PFSK-1 (cell line): ENCODE results near the gene NPFF.

Source experiments
- FOXP2 ChIP-seq: optimal IDR thresholded peaks from 2 replicates; pipeline ENCODE3; 2011; ENCODE audit warnings: borderline replicate concordance, control low read depth, inconsistent platforms; ENCODE audit not compliant: insufficient read depth; ENCODE audit errors: extremely low read length, extremely low read depth
- POLR2AphosphoS5 ChIP-seq: IDR thresholded peaks from 2 replicates; pipeline ENCODE4 v1.6.1; 2012; ENCODE audit warnings: low read depth, mild to moderate bottlenecking, control low read depth, low read length, moderate library complexity
- SIN3A ChIP-seq: IDR thresholded peaks from 2 replicates; pipeline ENCODE4 v1.6.1; 2012; ENCODE audit warnings: mild to moderate bottlenecking, low read length, moderate library complexity, borderline replicate concordance; ENCODE audit not compliant: insufficient read depth
- TAF1 ChIP-seq: IDR thresholded peaks from 2 replicates; pipeline ENCODE4 v1.6.1; 2012; ENCODE audit warnings: low read length, control low read depth, borderline replicate concordance; ENCODE audit not compliant: insufficient read depth
- TF ChIP-seq, protein P1 (sequence below), 2 experiments: IDR thresholded peaks; 2 replicates each; pipeline versions ENCODE4 v1.6.1 to v1.8.0; 2011 to 2012; ENCODE audit warnings: low read depth in 2 of 2, low read length in 2 of 2, control low read depth in 1 of 2, inconsistent platforms in 1 of 2, mild to moderate bottlenecking in 1 of 2, moderate library complexity in 1 of 2; ENCODE audit not compliant: insufficient read depth in 1 of 2

Gene NPFF

GRCh38 chr12:53543539-53543938, 36.3 kb upstream of the NPFF start:
- TF ChIP-seq TAF1: no peak
- no peak for TF ChIP-seq POLR2AphosphoS5
- no peak for TF ChIP-seq SIN3A
- TF ChIP-seq, protein P1, sequence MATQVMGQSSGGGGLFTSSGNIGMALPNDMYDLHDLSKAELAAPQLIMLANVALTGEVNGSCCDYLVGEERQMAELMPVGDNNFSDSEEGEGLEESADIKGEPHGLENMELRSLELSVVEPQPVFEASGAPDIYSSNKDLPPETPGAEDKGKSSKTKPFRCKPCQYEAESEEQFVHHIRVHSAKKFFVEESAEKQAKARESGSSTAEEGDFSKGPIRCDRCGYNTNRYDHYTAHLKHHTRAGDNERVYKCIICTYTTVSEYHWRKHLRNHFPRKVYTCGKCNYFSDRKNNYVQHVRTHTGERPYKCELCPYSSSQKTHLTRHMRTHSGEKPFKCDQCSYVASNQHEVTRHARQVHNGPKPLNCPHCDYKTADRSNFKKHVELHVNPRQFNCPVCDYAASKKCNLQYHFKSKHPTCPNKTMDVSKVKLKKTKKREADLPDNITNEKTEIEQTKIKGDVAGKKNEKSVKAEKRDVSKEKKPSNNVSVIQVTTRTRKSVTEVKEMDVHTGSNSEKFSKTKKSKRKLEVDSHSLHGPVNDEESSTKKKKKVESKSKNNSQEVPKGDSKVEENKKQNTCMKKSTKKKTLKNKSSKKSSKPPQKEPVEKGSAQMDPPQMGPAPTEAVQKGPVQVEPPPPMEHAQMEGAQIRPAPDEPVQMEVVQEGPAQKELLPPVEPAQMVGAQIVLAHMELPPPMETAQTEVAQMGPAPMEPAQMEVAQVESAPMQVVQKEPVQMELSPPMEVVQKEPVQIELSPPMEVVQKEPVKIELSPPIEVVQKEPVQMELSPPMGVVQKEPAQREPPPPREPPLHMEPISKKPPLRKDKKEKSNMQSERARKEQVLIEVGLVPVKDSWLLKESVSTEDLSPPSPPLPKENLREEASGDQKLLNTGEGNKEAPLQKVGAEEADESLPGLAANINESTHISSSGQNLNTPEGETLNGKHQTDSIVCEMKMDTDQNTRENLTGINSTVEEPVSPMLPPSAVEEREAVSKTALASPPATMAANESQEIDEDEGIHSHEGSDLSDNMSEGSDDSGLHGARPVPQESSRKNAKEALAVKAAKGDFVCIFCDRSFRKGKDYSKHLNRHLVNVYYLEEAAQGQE (IDR thresholded peaks at IDR 0.05; ENCODE audit: insufficient read depth in 1 of 2, low read depth in 2 of 2, low read length in 2 of 2): no peak
- no peak for TF ChIP-seq FOXP2

- TF ChIP-seq TAF1 (no peak), FOXP2 (no peak), SIN3A (no peak), POLR2AphosphoS5 (no peak)
- TF ChIP-seq, protein P1 (IDR thresholded peaks at IDR 0.05; ENCODE audit: insufficient read depth in 1 of 2, low read depth in 2 of 2, low read length in 2 of 2): no peak
These were observed 32.2 kb upstream of the NPFF start for GRCh38 chr12:53539526-53539925.

DNA sequence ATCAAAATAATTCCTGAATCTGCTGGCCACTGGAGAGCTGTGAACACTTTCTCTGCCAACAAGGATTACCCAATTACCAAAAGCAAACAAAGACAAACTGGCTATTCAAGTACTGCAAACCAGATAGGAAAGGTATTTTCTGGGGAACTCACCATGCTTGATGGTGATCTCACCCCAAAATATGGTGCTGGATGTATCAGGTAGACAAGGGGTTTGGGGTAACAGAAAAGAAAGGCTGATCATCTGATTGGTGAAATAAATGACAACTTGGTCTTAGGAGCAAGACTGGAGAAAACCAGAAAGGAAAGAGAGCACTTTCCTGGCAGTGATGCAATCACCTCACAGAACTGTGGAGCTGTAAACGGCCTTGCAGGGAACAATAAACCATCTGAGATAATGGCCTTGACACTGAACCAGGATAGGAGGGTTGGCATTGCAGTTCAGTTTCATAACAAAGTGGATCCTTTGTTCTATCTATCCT, 31.0 kb upstream of the NPFF start:
- TF ChIP-seq SIN3A: no peak
- TF ChIP-seq, protein P1 (IDR thresholded peaks at IDR 0.05; ENCODE audit: insufficient read depth in 1 of 2, low read depth in 2 of 2, low read length in 2 of 2): no peak
- TF ChIP-seq FOXP2: no peak
- no peak for TF ChIP-seq POLR2AphosphoS5
- TF ChIP-seq TAF1: no peak

- TF ChIP-seq FOXP2 (no peak), POLR2AphosphoS5 (no peak), SIN3A (no peak), TAF1 (no peak)
- TF ChIP-seq, protein P1 (IDR thresholded peaks at IDR 0.05; ENCODE audit: insufficient read depth in 1 of 2, low read depth in 2 of 2, low read length in 2 of 2): no peak
These were observed 29.7 kb upstream of the NPFF start for GRCh38 chr12:53536962-53537361.

DNA sequence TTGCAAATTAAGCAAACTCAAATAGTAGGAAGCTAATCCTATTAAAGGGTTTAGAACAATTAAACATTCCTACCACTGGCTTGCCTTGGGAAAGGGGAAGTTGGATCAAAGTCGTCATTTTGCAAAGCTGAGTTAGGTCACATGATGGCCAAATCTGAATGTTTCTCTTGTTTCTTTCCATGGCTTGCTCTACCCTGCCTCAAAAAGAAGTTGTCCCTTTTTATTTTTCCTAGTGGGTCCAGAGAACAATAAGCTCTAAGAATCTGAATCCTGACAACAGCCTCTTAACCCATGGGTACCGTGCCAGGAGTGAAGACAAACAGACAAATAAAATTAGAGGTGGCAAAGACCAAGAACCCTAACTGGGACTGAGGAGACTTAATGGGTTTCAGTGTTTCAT, 26.2 kb upstream of the NPFF start:
- no peak for TF ChIP-seq FOXP2
- TF ChIP-seq SIN3A: no peak
- TF ChIP-seq, protein P1 (IDR thresholded peaks at IDR 0.05; ENCODE audit: insufficient read depth in 1 of 2, low read depth in 2 of 2, low read length in 2 of 2): no peak
- no peak for TF ChIP-seq TAF1
- TF ChIP-seq POLR2AphosphoS5: no peak
